OCI-LY7 (cell line): Measurements from ENCODE around the gene ARHGAP18. TPM values are rescaled to one million over a fixed set of nuclear protein-coding genes. Genes with fewer than 3 reads are reported as not detected.

Experiments
- BruUV-seq: library from RNA; stranded (reverse); fragments of 400-500 nt; replicated peaks from 2 replicates; lab custom pipeline; 2021; lab: Mats Ljungman, UMichigan
- CTCF ChIA-PET: fragments of 300-600 bp; sonication (Branson Sonifier 250); formaldehyde crosslinking; loops from one replicate; lab custom pipeline; 2022; ENCODE audit warnings: antibody characterized with exemption; ENCODE audit not compliant: unreplicated experiment; lab: Charles Lee
- POLR2A ChIA-PET: fragments of 300-600 bp; sonication (Branson Sonifier 250); formaldehyde crosslinking; loops from one replicate; lab custom pipeline; 2022; ENCODE audit warnings: antibody characterized with exemption; lab: Charles Lee
- DNase-seq: peaks from one replicate; pipeline ENCODE4 v3.0.0-alpha.2; 2015; ENCODE audit warnings: low spot score
- H2AFZ ChIP-seq: fragments of 200-600 bp; sonication (generic), shearing (Covaris generic); 2 replicates; pipeline ENCODE4 v1.6.1; 2014; ENCODE audit warnings: mild to moderate bottlenecking, antibody characterized with exemption, low read length, moderate library complexity
- H3K27ac ChIP-seq: fragments of 200-600 bp; sonication (generic); 2 replicates; pipeline ENCODE4 v1.5.1; 2014; ENCODE audit warnings: mixed run types, low read depth, mild to moderate bottlenecking, moderate library complexity, low read length, inconsistent platforms; ENCODE audit not compliant: poor library complexity, severe bottlenecking
- H3K36me3 ChIP-seq: fragments of 200-600 bp; sonication (generic); 2 replicates; pipeline ENCODE4 v1.6.1; 2014; ENCODE audit warnings: mild to moderate bottlenecking, antibody characterized with exemption, low read length, moderate library complexity, mixed read lengths; ENCODE audit not compliant: insufficient read depth
- H3K4me1 ChIP-seq: fragments of 200-600 bp; sonication (generic); 2 replicates; pipeline ENCODE4 v1.5.1; 2014; ENCODE audit warnings: mild to moderate bottlenecking, low read length; ENCODE audit not compliant: insufficient read depth, poor library complexity, severe bottlenecking
- H3K4me2 ChIP-seq: fragments of 200-600 bp; sonication (generic); 2 replicates; pipeline ENCODE4 v1.6.1; 2014; ENCODE audit warnings: mild to moderate bottlenecking, low read length
- H3K4me3 ChIP-seq: fragments of 200-600 bp; sonication (generic); 2 replicates; pipeline ENCODE4 v1.5.1; 2014; ENCODE audit warnings: mild to moderate bottlenecking, low read depth, low read length; ENCODE audit not compliant: poor library complexity, severe bottlenecking
- H3K79me2 ChIP-seq: fragments of 200-600 bp; sonication (generic); 2 replicates; pipeline ENCODE4 v1.6.1; 2016; ENCODE audit warnings: low read depth, mild to moderate bottlenecking, low read length, moderate library complexity, mixed read lengths; ENCODE audit not compliant: insufficient read depth
- H3K9me2 ChIP-seq: fragments of 200-600 bp; sonication (generic); 2 replicates; pipeline ENCODE4 v1.6.1; 2016; ENCODE audit warnings: mild to moderate bottlenecking, low read length, mixed read lengths; ENCODE audit not compliant: insufficient read depth
- H3K9me3 ChIP-seq: fragments of 200-600 bp; sonication (generic); 2 replicates; pipeline ENCODE4 v1.6.1; 2014; ENCODE audit warnings: mild to moderate bottlenecking, mixed run types, low read length, mixed read lengths
- H4K20me1 ChIP-seq: fragments of 200-600 bp; sonication (generic); 2 replicates; pipeline ENCODE4 v1.6.1; 2014; ENCODE audit warnings: mild to moderate bottlenecking, antibody characterized with exemption, low read length, moderate library complexity, mixed read lengths; ENCODE audit not compliant: insufficient read depth
- EZH2phosphoT487 ChIP-seq: fragments of 200-600 bp; sonication (generic); IDR thresholded peaks from 2 replicates; pipeline ENCODE4 v1.6.1; 2018; ENCODE audit warnings: low read depth, borderline replicate concordance, mild to moderate bottlenecking, mixed run types, antibody characterized with exemption, low read length, moderate library complexity, mixed read lengths
- intact Hi-C: fragments of 100-400 bp; cut with micrococcal nuclease; formaldehyde crosslinking; loops from one replicate; pipeline ENCODE4 v1.10.0; 2022; ENCODE audit not compliant: unreplicated experiment
- total RNA-seq, 2 experiments: library from RNA; depleted of rRNA in 1 of 2; stranded (reverse); fragments of >200 nt in 1 of 2; shearing (Covaris generic) in 1 of 2; gene quantifications; 2 replicates each; pipeline ENCODE4 v1.2.3, GENCODE V29; 2014 to 2022
- TF ChIP-seq, protein P1 (sequence below): fragments of 200-600 bp; sonication (generic); conservative IDR thresholded peaks from 2 replicates; pipeline ENCODE4 v1.5.1; 2014; ENCODE audit warnings: mild to moderate bottlenecking, antibody characterized with exemption, low read length, moderate library complexity, mixed read lengths

ARHGAP18 gene
- total RNA-seq, 2 experiments from 2014 or later = 4.8 to 7.5 TPM

DNA sequence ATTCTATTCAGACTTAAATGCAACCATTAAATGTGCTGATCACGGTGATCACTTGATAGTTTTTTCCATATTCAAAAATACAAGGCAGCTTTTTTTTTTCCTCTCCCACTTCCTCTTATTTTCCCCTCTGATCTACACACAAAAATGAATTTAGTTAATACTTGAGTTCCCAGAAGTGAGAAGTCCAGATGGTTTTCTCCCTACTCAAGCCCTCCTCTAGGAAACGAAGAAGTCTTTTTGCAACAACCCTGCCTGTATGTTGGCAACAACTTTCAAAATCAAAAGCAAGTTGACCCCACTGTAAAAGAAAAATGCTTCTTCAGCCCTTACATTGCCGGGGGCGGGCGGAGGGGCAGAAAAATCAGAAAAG, 24.3 kb downstream of the ARHGAP18 start:
- ChIA-PET CTCF (no interaction called here), POLR2A (interaction anchor here (0.6 to 1.9 kb wide), 10 partner anchors 8 to 86 kb away, joined by 3 to 8 read pairs (median 4); no protein-coding TSS in a partner anchor)
- Histone ChIP-seq H3K9me3 (no peaks in the 10 kb centered on the region), H3K4me3 (peak overlapping the region; percentile 3), H4K20me1 (no peaks in the 10 kb centered on the region), H3K4me2 (peak overlapping the region; percentile 66), H3K9me2 (no peaks in the 10 kb centered on the region), H3K79me2 (no peaks in the 10 kb centered on the region), H3K36me3 (no peaks in the 10 kb centered on the region), H3K27ac (no peak overlapping the region), H3K4me1 (peaks cover 56% of the 10 kb centered on the region), H2AFZ (peak overlapping the region; percentile 36; the same call in 1 of the 2 replicates)
- intact Hi-C loops = loop anchor here (2.0 kb wide), 2 partner anchors 23 to 63 kb away; no protein-coding TSS in a partner anchor
- BruUV-seq = no TSS peak
- no peak for DNase-seq
- no peak for TF ChIP-seq EZH2phosphoT487
- TF ChIP-seq, protein P1, sequence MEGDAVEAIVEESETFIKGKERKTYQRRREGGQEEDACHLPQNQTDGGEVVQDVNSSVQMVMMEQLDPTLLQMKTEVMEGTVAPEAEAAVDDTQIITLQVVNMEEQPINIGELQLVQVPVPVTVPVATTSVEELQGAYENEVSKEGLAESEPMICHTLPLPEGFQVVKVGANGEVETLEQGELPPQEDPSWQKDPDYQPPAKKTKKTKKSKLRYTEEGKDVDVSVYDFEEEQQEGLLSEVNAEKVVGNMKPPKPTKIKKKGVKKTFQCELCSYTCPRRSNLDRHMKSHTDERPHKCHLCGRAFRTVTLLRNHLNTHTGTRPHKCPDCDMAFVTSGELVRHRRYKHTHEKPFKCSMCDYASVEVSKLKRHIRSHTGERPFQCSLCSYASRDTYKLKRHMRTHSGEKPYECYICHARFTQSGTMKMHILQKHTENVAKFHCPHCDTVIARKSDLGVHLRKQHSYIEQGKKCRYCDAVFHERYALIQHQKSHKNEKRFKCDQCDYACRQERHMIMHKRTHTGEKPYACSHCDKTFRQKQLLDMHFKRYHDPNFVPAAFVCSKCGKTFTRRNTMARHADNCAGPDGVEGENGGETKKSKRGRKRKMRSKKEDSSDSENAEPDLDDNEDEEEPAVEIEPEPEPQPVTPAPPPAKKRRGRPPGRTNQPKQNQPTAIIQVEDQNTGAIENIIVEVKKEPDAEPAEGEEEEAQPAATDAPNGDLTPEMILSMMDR = no peak

GRCh38 chr6:129684903-129685661, 24.9 kb downstream of the ARHGAP18 start:
- no peaks in the 10 kb centered on the region for H3K9me3 ChIP-seq
- intact Hi-C loops = loop anchor here (2.0 kb wide), 1 partner anchor 24 kb away; no protein-coding TSS in a partner anchor
- peak overlapping the region; percentile 3 for H3K4me3 ChIP-seq
- no peaks in the 10 kb centered on the region for H3K36me3 ChIP-seq
- H3K4me2 ChIP-seq = peak overlapping the region; percentile 66
- TF ChIP-seq EZH2phosphoT487 = no peak
- TF ChIP-seq, protein P1 = no peak
- H3K4me1 ChIP-seq = peaks cover 56% of the 10 kb centered on the region
- no peaks in the 10 kb centered on the region for H3K79me2 ChIP-seq
- no peak for DNase-seq
- no peak overlapping the region; the same call in 1 of the 2 replicates for H2AFZ ChIP-seq
- POLR2A ChIA-PET = interaction anchor here (0.6 to 1.9 kb wide), 6 partner anchors 7 to 77 kb away, joined by 4 to 8 read pairs (median 4); no protein-coding TSS in a partner anchor
- no peaks in the 10 kb centered on the region for H3K9me2 ChIP-seq
- CTCF ChIA-PET = no interaction called here
- BruUV-seq = no TSS peak
- H4K20me1 ChIP-seq = no peaks in the 10 kb centered on the region
- no peak overlapping the region for H3K27ac ChIP-seq
